ENCODE results near the gene C12orf43. TPM values are rescaled to one million over a fixed set of nuclear protein-coding genes. Genes with fewer than 3 reads are reported as not detected.

The C12orf43 gene
- total and polyA plus RNA-seq, 9 donors: 10.6 to 22.9 (median 16.4) TPM

GRCh38 chr12:121009741-121010140 lies 6.5 kb downstream of the C12orf43 start:
- intact Hi-C loops (cut with DNase I): no loop called here
- H3K27me3 ChIP-seq: no peaks in the 10 kb centered on the region
- no peak overlapping the region for H3K4me3 ChIP-seq
- H3K27ac ChIP-seq: no peak overlapping the region
- TF ChIP-seq POLR2A (IDR thresholded peaks at IDR 0.05) (no peak), EP300 (IDR thresholded peaks at IDR 0.05) (no peak)
- TF ChIP-seq, protein P1, sequence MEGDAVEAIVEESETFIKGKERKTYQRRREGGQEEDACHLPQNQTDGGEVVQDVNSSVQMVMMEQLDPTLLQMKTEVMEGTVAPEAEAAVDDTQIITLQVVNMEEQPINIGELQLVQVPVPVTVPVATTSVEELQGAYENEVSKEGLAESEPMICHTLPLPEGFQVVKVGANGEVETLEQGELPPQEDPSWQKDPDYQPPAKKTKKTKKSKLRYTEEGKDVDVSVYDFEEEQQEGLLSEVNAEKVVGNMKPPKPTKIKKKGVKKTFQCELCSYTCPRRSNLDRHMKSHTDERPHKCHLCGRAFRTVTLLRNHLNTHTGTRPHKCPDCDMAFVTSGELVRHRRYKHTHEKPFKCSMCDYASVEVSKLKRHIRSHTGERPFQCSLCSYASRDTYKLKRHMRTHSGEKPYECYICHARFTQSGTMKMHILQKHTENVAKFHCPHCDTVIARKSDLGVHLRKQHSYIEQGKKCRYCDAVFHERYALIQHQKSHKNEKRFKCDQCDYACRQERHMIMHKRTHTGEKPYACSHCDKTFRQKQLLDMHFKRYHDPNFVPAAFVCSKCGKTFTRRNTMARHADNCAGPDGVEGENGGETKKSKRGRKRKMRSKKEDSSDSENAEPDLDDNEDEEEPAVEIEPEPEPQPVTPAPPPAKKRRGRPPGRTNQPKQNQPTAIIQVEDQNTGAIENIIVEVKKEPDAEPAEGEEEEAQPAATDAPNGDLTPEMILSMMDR (IDR thresholded peaks at IDR 0.05): no peak
- H3K4me1 ChIP-seq (ENCODE audit: insufficient read depth): no peaks in the 10 kb centered on the region
- WGBS, 3 donors: 56 to 65% (median 59%) methylated on average over 10 of the region's 10 CpGs
- H3K9me3 ChIP-seq: no peaks in the 10 kb centered on the region
- DNase-seq: no peak
- no peaks in the 10 kb centered on the region for H3K36me3 ChIP-seq

- WGBS, 3 donors: 93 to 95% (median 94%) methylated on average over 8 of the region's 8 CpGs
- intact Hi-C loops (cut with DNase I): no loop called here
- Histone ChIP-seq H3K4me3 (no peak overlapping the region), H3K27ac (no peak overlapping the region), H3K9me3 (no peaks in the 10 kb centered on the region), H3K4me1 (ENCODE audit: insufficient read depth) (no peaks in the 10 kb centered on the region), H3K36me3 (no peaks in the 10 kb centered on the region), H3K27me3 (no peaks in the 10 kb centered on the region)
- no peak for DNase-seq
- TF ChIP-seq POLR2A (IDR thresholded peaks at IDR 0.05) (no peak), EP300 (IDR thresholded peaks at IDR 0.05) (no peak)
- TF ChIP-seq, protein P1 (IDR thresholded peaks at IDR 0.05): no peak
Measured at GRCh38 chr12:121008347-121009098, 7.8 kb downstream of the C12orf43 start.

DNA sequence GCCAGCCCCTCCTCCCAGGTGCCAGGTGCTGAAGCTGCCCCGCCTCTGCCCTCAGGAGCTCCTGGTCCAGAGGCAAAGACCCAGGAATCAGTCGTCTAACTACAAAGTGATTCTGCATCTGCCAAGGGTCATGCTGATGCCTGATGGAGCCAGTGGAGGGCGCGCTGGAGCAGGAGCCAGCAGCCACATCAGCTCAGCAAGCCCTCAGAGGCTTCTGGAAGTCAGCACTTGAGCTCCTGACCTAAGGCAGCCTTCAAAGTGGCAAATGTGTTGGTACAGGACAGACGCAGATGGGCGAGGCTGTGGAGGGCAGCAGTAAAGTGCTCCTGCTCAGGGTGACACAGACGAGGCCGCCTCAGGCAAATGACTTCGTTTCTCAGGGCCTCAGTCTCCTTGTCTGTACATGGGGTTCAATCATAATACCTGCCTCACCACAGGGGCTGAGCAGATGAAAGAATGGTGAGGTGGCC lies 10.9 kb downstream of the C12orf43 start:
- DNase-seq: no peak
- H3K4me1 ChIP-seq (ENCODE audit: insufficient read depth): no peaks in the 10 kb centered on the region
- no peaks in the 10 kb centered on the region for H3K36me3 ChIP-seq
- no peak overlapping the region for H3K4me3 ChIP-seq
- H3K27me3 ChIP-seq: no peaks in the 10 kb centered on the region
- H3K27ac ChIP-seq: no peak overlapping the region
- H3K9me3 ChIP-seq: no peaks in the 10 kb centered on the region
- TF ChIP-seq POLR2A (IDR thresholded peaks at IDR 0.05) (no peak), EP300 (IDR thresholded peaks at IDR 0.05) (no peak)
- TF ChIP-seq, protein P1 (IDR thresholded peaks at IDR 0.05): no peak
- 62 to 69% (median 64%) methylated on average over 9 of the region's 9 CpGs for WGBS, 3 donors
- intact Hi-C loops (cut with DNase I): no loop called here

DNA sequence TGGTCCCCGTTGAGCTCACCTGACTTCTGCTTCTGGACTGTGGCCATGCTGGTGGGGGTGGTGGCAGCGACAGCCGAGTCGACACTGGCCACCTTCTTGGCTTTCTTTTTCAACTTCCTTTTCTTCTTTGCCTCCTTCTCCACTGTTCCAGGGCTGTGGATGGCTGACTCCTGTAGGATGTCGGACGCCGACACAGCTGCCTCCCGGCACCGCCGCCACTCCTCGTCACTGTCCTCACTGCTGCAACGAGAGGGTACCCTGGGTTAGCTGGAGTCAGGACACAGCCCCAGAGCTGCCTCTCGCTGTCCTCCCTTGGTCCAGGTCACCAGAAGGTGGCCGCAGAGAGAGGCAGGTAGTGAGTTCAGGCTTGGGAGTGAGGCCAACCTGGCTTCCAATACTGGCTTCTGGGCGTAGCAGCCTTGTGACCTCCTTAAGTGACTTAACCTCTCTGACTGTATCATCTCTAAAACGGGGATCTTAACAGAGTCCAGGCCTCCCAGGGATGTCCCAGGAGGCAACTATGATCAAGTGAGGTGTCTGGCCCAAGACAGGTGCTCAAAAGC lies 12.0 kb downstream of the C12orf43 start:
- no peaks in the 10 kb centered on the region for H3K36me3 ChIP-seq
- TF ChIP-seq POLR2A (IDR thresholded peaks at IDR 0.05) (no peak), EP300 (IDR thresholded peaks at IDR 0.05) (no peak)
- H3K9me3 ChIP-seq: no peaks in the 10 kb centered on the region
- no peak for DNase-seq
- H3K4me3 ChIP-seq: no peak overlapping the region
- H3K4me1 ChIP-seq (ENCODE audit: insufficient read depth): no peaks in the 10 kb centered on the region
- intact Hi-C loops (cut with DNase I): no loop called here
- H3K27me3 ChIP-seq: no peaks in the 10 kb centered on the region
- no peak overlapping the region for H3K27ac ChIP-seq
- 87 to 93% (median 87%) methylated on average over 16 of the region's 16 CpGs for WGBS, 3 donors

GRCh38 chr12:121003650-121004049 lies 12.6 kb downstream of the C12orf43 start:
- no peak overlapping the region for H3K27ac ChIP-seq
- H3K4me1 ChIP-seq (ENCODE audit: insufficient read depth): no peaks in the 10 kb centered on the region
- no peaks in the 10 kb centered on the region for H3K9me3 ChIP-seq
- no peak for DNase-seq
- H3K36me3 ChIP-seq: no peaks in the 10 kb centered on the region
- 78 to 84% (median 83%) methylated on average over 4 of the region's 4 CpGs for WGBS, 3 donors
- H3K27me3 ChIP-seq: no peaks in the 10 kb centered on the region
- no peak overlapping the region for H3K4me3 ChIP-seq
- no peak for TF ChIP-seq POLR2A (IDR thresholded peaks at IDR 0.05)
- TF ChIP-seq EP300 (IDR thresholded peaks at IDR 0.05): no peak
- TF ChIP-seq, protein P1 (IDR thresholded peaks at IDR 0.05): no peak
- intact Hi-C loops (cut with DNase I): no loop called here
